Breast epithelium (tissue), 4 donors: Measurements from ENCODE around the gene PRKACA. TPM values are rescaled to one million over a fixed set of nuclear protein-coding genes. Genes with fewer than 3 reads are reported as not detected.

ENCODE experiments used
- DNase-seq, 2 donors: peaks; one replicate each; pipeline ENCODE4 v3.0.0-alpha.2; 2019; ENCODE audit warnings: low spot score in 2 of 2
- H3K27ac ChIP-seq, 2 donors: fragments of 200-600 bp; sonication (generic) in 1 of 2; one replicate each; pipeline ENCODE4 v1.5.1; 2016 to 2019; ENCODE audit warnings: mild to moderate bottlenecking in 1 of 2
- H3K27me3 ChIP-seq, 2 donors: fragments of 200-600 bp; sonication (generic) in 1 of 2; one replicate each; pipeline versions ENCODE4 v1.5.1 to v1.6.0; 2017 to 2019; ENCODE audit warnings: control low read depth in 1 of 2, mild to moderate bottlenecking in 1 of 2
- H3K36me3 ChIP-seq: fragments of 200-600 bp; one replicate; pipeline ENCODE4 v1.5.1; 2019
- H3K4me1 ChIP-seq, 2 donors: fragments of 200-600 bp; sonication (generic); one replicate each; pipeline ENCODE4 v1.5.1; 2016 to 2019; ENCODE audit warnings: control low read depth in 1 of 2
- H3K4me3 ChIP-seq, 3 donors: fragments of 200-600 bp; sonication (generic); 1 replicate in 2 of 3; 2 replicates in 1 of 3; pipeline ENCODE4 v1.5.1; 2016 to 2019; ENCODE audit warnings: mild to moderate bottlenecking in 3 of 3, moderate library complexity in 2 of 3
- H3K9me3 ChIP-seq, 2 donors: fragments of 200-600 bp; sonication (generic) in 1 of 2; one replicate each; pipeline ENCODE4 v1.5.1; 2016 to 2019; ENCODE audit warnings: control low read depth in 1 of 2
- CTCF ChIP-seq, 3 donors: fragments of 450-650 bp; IDR thresholded peaks; one replicate each; pipeline ENCODE4 v1.5.1; 2016 to 2017; ENCODE audit warnings: antibody characterized with exemption in 3 of 3, mild to moderate bottlenecking in 3 of 3, moderate library complexity in 3 of 3
- POLR2A ChIP-seq: fragments of 450-650 bp; IDR thresholded peaks from one replicate; pipeline ENCODE4 v1.6.1; 2016; ENCODE audit warnings: antibody characterized with exemption, mild to moderate bottlenecking, moderate library complexity
- POLR2AphosphoS5 ChIP-seq, 3 donors: sonication (generic); formaldehyde crosslinking; IDR thresholded peaks; one replicate each; pipeline ENCODE4 v1.6.1; 2017; ENCODE audit warnings: antibody characterized with exemption in 3 of 3
- intact Hi-C: fragments of 100-400 bp; cut with DNase I; formaldehyde crosslinking; loops from one replicate; pipeline ENCODE4 v1.15.1; 2023; ENCODE audit warnings: low total_unique reads
- total RNA-seq, 3 donors: library from RNA; depleted of rRNA; stranded (reverse); fragments of >200 nt; gene quantifications; one replicate each; pipeline ENCODE4 v1.1.0, GENCODE V29; 2016

The PRKACA gene
- total RNA-seq, 3 donors from 2014 or later, result 27.2 to 44.8 (median 35.4) TPM

GRCh38 chr19:14094854-14095253, 22.7 kb downstream of the PRKACA start:
- intact Hi-C loops, result no loop called here
- no peak overlapping the region for H3K4me3 ChIP-seq
- no peak overlapping the region for H3K27ac ChIP-seq
- TF ChIP-seq POLR2AphosphoS5 (IDR thresholded peaks at IDR 0.05) (no peak), POLR2A (no peak), CTCF (IDR thresholded peaks at IDR 0.05) (no peak)
- DNase-seq, result no peak
- no peaks in the 10 kb centered on the region for H3K4me1 ChIP-seq
- H3K36me3 ChIP-seq, result no peaks in the 10 kb centered on the region
- H3K9me3 ChIP-seq, result peaks cover 8 to 11% of the 10 kb centered on the region in 2 donors
- no peaks in the 10 kb centered on the region for H3K27me3 ChIP-seq

- peaks cover 8 to 11% of the 10 kb centered on the region in 2 donors for H3K9me3 ChIP-seq
- no peak overlapping the region for H3K4me3 ChIP-seq
- intact Hi-C loops, result no loop called here
- H3K27ac ChIP-seq, result no peak overlapping the region
- no peaks in the 10 kb centered on the region for H3K4me1 ChIP-seq
- TF ChIP-seq CTCF (IDR thresholded peaks at IDR 0.05), result no peak
- no peak for TF ChIP-seq POLR2A
- no peak for TF ChIP-seq POLR2AphosphoS5 (IDR thresholded peaks at IDR 0.05)
- H3K27me3 ChIP-seq, result no peaks in the 10 kb centered on the region
- no peaks in the 10 kb centered on the region for H3K36me3 ChIP-seq
- no peak for DNase-seq
Observed at GRCh38 chr19:14093117-14093823, 24.3 kb downstream of the PRKACA start.

GRCh38 chr19:14091813-14092462, 25.6 kb downstream of the PRKACA start:
- intact Hi-C loops, result no loop called here
- Histone ChIP-seq H3K27me3 (no peaks in the 10 kb centered on the region), H3K36me3 (no peaks in the 10 kb centered on the region), H3K9me3 (peaks cover 8 to 11% of the 10 kb centered on the region in 2 donors), H3K27ac (peak overlapping the region; percentile 91 to 97), H3K4me3 (peak overlapping the region; percentile 69 to 90 (median 87)), H3K4me1 (no peaks in the 10 kb centered on the region)
- DNase-seq, result no peak
- TF ChIP-seq CTCF (IDR thresholded peaks at IDR 0.05) (no peak), POLR2A (no peak), POLR2AphosphoS5 (IDR thresholded peaks at IDR 0.05) (no peak)

- H3K36me3 ChIP-seq, result no peaks in the 10 kb centered on the region
- H3K9me3 ChIP-seq, result peaks cover 8 to 11% of the 10 kb centered on the region in 2 donors
- peak overlapping the region; percentile 69 to 90 (median 87) for H3K4me3 ChIP-seq
- TF ChIP-seq CTCF (IDR thresholded peaks at IDR 0.05) (peak in 1 of 3 donors; percentile 10), POLR2A (no peak), POLR2AphosphoS5 (IDR thresholded peaks at IDR 0.05) (peak in 1 of 3 donors; percentile 63)
- H3K4me1 ChIP-seq, result no peaks in the 10 kb centered on the region
- intact Hi-C loops, result no loop called here
- DNase-seq, result peak in 1 of 2 donors; percentile 49
- peak overlapping the region; percentile 91 to 97 for H3K27ac ChIP-seq
- H3K27me3 ChIP-seq, result no peaks in the 10 kb centered on the region
Observed at GRCh38 chr19:14091081-14091812, 26.3 kb downstream of the PRKACA start.
